Medulla oblongata (tissue), 1 donor: ENCODE measurements around the gene SREBF2.
A peak's percentile ranks its signal among the peaks of the same experiment; 100 is the strongest.

Source experiments
- DNase-seq: peaks from one replicate; pipeline ENCODE4 v3.0.0-alpha.2; 2015; ENCODE audit errors: extremely low spot score

The SREBF2 gene

DNA sequence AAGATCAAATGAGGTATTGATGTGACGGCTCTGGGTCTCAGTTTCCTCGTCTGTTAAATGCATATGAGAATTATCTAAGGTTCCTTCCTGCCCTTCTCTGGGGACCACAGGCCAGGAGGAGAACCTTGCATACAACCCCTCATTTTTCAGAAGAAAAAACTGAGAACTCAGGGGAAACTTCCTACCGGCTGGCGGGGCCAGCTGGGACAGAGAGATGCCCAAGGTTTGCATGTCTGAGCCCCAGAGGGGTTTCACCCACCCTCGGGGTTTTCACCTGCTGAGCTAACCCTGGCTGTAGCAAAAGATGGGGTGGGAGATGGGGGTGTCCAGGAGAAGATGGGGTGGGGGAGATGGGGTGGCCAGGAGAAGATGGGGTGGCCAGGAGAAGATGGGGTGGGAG, 89.4 kb downstream of the SREBF2 start:
- DNase-seq = no peak

DNA sequence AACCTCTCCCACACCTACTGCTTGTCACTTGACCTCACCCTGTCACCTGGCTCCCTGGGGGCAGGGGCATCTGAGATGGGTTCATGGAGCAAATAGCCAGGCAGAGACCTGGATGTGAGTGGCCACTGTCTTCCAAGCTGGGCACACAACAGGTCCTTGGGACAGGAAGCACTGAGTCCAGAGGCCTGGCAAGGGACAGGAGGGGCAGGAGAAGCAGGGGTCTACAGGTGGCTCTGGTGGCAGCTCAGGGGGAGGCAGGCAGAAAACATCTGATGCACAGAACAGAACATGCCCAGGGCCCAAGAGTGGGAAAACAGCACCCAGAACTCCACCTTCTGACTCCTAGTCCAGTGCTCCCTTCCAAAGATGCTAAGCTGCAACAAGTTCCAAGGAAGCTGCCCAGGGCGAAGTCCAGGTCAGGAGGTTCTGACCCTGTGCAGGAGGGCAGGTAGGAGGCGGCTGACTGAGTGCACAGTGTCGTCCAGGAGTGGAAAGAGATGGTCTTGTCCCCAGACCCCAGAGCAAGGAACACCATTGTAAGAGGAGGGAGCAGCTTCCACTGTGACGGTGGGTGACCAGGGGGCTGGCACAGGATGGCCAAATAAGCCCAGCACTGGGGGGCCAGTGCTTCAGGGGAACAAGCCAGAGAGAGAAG, 90.2 kb downstream of the SREBF2 start:
- DNase-seq = no peak

DNA sequence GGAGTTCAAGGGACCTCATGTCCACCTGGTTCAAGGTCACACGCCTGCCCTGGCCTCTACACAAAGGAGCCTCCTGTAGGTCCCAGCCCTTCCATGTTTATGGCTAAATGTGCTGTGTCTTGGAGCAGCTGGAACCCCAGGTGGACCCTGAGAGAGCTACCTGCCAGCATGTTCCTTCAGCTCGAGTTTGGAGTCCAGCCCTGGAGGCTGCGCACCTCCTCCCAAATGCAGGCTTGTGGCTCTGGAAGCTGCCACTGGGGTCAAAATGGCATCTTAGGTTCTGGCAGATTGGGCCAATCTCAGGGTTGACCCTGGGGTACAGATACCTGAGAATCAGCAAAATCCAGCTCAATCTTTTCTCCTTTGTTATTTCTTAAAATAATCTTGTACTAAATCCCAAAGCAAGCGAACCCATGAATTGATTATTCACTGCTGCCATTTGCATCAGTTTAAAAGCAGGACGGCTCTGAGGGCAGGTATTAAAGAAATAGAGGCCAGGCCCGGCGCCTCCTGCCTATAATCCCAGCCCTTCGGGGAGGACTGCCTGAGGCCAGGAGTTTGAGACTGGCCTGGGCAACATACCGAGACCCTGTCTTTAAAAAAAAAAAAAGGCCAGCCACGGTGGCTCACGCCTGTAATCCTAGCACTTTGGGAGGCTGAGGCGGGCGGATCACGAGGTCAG, 90.8 kb downstream of the SREBF2 start:
- DNase-seq = no peak

DNA sequence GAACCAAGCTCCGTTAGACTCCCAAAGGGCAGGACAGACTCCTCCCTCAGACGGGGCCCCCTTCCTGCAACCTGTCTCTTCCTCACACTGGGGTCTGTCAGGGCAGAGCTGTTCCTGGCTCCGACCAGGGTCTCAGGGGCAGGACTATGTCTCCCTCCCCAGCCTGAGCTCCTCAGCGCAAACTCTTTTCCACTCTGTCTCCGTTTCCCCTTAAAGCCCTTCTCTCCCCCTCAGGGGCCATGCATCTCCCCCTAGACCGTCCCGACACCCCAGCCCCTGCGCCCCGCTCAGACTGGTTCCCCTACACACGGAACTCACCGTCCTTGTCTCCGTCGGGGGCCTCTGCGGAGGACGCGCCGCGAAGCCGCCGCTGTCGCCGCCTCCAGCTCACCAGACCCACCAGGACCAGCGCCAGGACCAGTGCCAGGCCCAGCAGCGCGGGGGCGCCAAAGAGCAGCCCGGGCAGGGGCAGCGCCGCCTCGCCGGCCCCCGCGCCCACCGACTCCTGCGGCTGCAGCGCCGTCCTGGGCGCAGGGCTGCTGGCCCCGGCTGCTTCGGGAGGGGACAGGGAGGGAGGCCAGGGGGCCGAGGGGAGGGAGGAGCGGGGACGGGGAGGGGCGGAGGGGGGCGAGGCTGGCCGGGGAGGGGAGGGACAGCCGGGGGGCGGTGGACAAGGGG, 93.0 kb downstream of the SREBF2 start:
- DNase-seq = peak; percentile 58

DNA sequence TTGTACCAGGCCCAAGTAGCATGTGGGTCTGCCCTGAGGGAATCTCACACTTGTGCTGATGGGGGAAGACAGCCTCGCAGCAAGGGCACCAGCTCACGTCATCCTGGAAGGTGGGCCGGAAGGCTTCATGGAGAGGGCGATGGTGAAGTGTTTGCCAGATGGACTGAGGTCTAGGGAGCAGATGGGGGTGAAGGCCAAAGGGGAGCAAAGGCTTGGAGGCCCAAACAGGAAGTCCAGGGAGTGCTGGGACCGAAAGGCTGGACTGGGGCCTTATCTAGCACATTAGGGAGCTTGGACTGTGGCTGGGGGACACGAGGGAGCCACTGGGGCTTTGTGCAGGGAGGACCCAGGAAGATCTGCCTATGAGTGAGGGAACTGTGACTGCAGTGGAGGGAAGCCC, 94.9 kb downstream of the SREBF2 start:
- DNase-seq = no peak

DNA sequence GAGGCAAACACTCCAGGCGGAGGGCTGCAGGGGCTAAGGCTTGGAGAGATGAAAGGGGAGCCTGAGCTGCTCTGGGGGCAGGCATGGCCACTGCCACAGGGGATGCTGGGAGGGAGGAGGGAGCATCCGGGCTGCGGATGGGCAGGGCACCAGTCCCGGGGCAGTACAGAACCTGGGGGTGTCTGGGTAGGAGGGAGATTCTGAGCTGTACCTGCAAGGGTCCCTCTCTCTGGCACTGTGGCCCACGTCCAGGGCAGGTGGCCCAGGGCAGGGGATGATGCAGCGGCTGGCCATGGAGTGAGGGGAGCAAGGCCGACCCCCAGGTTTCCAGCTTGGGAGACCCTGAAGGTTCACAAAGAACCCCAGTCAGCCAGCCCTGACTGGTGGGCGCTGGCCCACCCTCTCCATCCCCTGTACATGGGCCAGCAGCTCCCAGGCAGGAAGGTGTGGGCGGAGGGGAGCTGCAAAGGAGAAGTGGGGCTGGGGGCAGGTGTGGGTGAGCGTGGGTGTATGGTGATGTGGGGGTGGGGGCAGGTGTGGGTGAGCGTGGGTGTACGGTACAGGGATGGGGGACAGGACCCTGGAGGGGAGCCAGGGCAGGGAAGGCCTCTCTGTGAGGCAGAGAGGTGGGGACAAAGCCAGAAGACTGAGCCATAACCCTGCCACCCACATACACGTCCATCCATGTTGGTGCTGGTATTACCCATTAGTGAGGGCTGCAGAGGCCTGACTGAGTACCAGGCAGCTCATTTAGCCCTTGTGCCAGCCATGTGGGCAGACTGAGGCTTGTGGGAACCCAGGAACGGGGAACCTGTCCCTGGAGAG, 95.9 kb downstream of the SREBF2 start:
- no peak for DNase-seq

DNA sequence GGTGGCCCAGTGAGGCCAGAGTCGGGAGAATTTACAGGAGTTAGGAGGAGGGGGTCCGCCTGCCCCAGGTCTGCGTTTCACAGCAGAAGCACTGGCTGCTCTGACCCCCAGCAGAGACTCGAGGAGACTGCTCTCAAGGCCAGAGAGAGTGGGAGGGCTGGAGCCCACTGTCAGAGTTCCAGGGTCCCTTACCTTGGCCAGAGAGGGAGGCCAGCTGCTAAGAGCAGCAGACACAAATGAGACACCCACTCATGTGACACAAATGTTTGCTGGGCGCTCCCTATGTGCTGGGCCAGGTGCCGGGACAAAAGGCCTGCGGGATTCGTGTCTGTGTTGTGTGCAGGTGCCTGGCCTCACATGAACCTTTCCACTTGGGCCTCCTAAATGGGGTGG, 96.5 kb downstream of the SREBF2 start:
- no peak for DNase-seq

DNA sequence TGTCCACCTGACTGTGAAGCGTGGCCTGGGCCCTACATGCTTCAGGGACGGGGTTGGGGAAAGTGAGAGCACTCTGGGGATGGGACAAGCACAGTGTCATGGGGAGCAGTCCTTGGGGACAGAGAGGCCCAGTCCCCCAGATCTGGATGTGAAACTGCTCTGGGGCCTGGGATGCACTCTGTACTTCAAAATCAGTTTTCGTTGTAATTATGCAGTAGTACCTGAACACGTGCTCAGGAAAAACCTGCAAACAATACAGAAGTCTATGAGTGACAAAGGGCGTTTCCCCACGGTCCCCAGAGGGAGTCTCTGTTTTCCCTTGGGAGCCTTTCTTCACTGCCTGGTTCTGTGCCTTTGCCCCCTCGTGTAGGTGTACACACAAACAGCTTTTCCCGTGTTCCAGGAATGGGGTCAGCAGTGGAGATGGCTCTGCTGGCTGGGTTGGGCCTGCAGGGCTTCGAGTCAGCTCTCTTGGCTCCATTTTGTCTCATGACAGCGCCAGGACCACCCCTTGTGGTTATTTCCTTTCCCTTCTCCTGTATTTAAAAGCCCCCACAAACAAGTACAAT, 98.9 kb downstream of the SREBF2 start:
- no peak for DNase-seq

DNA sequence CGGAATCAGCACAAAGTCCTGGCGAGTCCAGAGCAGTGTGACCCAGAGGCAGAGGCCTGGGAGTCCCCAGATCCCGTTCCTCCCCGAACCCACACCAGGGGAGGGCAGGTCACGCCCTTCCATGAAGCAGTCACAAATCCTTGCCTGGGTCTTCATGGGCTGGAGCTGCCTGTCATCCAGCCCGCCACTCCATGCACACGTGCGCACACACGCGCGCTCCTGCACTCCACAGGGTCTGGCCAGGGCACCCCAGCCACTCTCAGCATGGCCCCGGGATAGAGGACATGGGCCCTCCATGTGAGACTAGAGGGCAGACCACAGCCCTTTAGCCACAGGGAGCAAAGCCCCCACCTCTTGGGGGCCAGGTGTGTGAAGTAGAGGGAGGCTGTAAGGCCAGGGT, 99.4 kb downstream of the SREBF2 start:
- DNase-seq = no peak

DNA sequence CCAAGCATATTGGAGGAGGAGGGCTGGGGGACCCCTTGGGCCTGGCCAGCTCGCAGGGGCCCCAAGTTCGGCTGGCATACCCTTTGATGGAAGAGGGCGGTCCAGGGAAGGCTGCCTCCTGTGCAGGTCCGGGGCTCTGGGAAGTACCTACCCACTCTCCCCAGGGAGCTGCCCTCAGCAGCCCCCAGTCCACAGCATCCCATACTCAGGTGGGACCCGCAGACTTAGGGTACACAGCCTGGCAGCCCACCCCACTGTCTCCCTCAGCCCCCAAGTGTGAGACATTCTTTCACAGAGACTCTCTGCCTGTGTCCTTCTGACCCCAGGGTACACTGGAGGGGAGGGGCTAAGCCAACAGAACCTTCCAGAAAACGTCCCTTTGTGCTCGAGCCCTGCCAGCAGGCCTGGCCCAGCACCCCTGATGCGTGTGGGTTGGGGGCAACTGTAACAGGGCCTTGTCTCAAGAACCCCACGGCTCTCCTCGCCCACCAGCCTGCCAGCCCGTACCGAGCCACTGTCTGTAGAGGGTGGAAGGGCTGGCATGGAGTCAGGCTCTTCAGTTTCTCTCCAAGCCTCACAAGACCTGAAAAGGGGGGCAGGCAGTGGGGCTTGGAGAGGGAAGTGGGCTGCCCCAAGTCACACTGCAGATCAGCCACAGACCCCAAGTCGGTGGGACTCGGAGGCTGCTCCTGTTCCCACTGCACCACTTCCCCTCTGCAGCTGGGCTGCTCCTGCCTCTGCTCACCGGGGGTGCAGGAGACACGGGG, 100.7 kb downstream of the SREBF2 start:
- no peak for DNase-seq

DNA sequence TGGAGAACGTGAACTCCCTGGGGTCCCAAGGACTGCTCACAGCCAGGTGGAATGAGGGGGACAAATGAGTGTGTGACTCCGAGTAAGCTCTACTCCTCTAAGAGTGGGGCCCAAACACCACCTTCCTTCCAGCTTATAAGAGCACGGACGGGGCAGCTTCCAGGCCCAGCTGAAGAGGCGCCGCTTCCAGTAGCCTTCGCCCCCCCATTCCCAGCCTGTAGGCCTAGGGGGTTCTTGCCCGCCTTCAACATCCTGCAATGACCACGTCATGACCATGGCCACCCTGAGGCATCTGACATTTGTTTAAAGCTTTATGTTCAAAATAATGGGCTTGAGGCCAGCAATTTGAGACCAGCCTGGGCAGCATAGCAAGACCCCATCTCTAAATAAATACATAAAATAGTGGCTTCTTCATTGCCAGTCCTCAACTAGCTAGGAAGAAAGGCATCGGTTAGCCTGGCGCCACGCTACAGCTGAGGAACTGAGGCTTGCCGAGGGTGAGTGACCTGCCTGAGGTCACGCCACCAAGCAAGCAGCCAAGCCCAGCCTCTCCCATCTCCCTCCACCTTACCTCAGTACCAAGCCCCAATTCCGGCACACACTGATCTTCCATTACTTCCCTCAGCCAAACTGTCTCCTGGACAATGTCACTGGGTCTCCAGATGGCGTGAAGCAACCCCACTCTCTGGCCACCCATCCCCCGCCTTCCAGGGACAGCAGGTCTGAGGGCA, 101.5 kb downstream of the SREBF2 start:
- no peak for DNase-seq

DNA sequence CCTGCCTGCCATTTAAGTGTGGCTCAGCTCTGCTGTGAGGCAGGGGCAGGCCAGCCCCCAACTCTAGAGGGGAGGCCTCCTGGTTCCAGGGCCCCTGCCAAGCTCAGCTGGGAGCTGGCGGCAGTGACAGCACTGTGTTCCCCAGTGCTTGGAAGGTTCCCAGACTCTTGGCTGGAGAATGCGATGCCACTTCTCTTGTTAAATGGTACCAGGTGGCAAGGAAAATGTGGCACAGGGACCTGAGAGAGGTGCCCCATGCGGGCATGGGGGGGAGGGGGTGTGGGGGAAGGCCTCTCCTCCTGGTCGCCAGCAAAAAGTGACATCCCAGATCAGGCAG, 102.1 kb downstream of the SREBF2 start:
- DNase-seq = peak; percentile 61

DNA sequence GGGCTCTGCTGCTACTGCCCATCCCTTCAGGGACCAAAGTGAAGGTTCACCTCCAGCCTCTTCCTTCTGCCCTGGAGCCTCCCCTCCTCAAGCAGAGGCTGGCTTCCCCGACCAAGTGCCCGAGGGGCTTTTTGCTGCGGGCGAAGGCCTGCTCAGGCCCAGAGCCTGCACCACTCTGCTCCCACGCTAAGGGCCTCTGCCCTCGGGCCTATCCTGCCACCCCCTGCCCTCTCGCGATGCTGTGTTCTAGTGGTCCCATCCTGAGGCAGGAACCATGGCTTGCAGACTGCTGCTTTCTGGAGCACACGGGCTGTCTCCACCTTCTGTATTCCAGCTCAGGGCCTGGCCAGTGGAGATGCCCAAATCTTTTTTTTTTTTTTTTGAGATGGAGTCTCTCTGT, 102.6 kb downstream of the SREBF2 start:
- DNase-seq = no peak

DNA sequence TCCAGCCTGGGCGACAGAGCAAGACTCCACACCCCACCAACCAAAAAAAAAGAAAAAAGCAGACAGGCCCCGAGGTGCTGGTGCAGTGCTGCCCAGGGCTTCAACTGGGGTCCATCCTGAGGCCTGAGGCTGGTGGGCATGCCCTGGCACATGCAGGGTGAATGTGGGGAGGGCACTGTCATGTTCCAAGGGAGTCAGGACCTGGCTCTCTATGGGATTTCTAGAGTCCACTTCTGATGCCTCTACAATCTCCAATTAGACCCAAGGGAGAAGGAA, 103.9 kb downstream of the SREBF2 start:
- no peak for DNase-seq

DNA sequence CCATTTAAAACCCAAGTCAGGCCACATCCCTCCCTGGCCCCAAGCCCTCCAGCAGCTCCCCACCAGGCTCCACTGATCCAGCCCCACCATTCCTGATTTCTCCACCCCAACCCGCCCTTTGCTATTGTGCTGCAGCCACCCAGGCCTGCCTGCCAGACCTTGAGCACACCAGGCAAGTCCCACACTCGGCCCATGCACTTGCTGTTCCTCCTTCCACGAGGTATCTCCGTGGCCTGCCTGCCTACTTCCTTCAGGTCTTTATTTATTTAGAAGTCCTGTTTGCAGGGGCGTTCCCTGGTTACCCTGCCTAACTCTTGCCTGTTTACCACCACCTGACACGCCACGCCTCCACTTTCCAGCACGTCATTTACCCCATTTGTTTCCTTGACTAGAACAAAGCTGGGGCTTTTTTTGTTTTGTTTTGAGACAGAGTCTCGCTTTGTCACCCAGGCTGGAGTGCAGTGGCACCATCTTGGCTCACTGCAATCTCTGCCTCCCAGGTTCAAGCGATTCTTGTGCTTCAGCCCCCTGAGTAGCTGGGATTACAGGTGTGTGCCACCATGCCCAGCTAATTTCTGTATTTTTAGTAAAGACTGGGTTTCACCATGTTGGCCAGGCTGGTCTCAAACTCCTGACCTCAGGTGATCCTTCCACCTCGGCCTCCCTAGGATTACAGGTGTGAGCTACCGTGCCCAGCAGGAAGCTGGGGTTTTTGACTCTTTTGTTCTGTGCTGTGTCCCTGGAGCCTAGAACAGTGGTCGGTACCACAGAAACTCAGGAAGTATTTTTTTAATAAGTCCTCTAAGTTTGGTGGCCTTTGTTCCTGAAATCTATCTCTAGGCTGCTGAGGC, 107.3 kb downstream of the SREBF2 start:
- DNase-seq = peak; percentile 85

DNA sequence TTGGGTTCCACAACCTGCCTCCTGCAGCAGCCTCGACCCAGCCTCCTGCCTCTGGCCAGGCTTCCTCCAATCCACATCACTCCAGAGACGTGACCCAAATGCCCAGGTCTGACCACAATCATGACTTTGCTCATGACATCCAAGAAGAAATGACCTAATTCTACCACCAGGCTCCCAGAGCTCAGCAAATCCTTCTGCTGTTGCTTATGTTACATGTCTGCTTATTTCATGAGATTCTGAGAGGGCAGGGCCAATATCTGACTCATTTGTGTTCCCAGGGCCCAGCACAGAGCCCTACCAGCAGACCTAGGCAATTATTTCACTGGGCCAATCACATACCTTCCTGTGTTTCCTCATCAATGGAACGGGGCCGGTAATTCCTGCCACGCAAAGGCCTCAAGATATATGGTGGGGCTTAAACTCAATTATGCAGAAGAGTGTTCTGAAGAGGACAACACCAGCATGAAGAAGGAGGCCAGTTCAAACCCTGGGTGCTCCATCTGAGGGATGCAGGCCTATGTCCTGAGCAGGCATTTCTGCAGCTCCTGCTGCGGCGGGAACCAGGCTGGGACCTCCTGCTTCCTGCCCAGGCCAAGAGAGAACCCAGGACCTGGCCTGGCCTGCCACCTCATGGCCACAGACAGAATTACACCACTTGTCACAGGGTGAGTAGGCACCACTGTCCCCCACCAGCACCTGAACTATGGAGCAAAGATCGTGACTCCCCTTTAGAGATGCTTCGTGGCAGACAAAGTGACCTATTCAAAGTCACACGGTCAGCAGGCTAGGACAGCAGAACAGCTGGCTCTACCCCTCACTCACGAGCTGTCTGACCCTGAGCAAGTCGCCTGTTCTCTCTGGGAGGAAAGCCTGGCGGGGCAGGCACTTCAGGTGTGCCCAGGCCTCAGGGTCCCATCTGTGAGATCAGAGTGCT, 108.2 kb downstream of the SREBF2 start:
- peak; percentile 93 for DNase-seq

DNA sequence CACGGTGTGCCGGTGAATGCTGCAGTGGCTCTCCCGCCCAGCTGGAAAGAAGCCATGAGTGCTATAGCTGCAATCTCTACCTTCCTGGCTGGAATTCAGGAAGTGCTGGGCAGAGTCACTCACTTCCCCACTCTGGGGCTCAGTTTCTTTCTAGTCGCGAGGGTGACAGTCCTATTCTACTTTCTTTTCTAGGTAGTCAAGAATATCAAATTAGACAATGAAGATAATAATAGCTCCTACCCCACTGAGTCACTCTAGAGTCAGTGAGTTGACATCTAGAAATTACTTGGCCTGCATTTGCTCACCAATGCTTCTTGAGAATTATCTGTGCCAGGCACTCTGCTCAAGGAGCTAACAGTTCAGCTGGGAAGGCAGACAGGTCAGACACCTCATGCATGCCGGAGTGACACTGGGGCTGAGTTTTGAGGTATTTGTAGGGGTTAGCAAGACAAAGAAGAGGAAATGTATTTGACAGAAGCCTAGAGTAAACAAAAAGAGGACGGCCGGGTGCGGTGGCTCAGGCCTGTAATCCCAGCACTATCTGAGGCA, 110.8 kb downstream of the SREBF2 start:
- no peak for DNase-seq

DNA sequence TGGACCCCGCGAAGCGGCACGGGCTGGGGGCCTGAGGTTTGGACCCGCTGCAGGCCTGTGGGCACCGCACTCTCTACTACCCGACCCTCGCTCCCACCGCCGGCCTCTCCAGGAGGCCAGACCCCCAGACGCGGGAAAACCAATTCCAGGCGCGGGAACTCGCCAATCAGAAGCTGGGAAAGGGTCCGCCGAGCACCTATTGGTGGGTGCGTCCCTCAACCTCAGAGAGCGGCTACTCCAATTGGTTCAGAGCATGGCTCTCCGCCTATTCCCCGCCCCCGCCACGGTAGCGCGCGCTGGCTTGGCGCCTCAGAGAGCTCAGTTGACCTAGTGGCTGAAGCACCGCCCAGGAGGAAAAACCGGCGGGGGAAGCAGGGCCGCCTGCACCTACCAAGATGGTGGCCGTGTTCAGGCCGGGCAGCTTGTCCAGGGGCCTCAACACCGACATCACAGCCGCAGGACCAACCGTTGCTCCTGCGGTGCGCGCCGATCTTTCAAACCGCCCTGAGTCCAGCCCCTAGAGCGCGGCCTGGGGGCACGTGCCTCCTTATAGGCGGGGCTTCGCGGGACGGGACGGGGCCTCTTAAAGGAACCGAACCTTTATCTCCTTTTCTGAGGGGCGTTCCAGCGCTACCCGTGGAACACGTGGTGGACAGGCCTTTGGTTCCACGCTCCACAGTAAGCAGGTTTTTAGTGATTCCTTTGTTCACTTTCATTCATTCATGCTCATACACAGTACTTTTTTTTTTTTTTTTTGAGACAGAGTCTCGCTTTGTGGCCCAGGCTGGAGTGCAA, 113.9 kb downstream of the SREBF2 start, which contains the start of gene CENPM:
TSS of gene CENPM (minus strand) at position 524 of the 795 bp plus-strand sequence. CDS start at position 448, 76 bp downstream.
- peak; percentile 94 for DNase-seq
